Astrocyte (in vitro differentiated cells and primary cell): ENCODE data around the gene ETV7. TPM values are rescaled to one million over a fixed set of nuclear protein-coding genes. Genes with fewer than 3 reads are reported as not detected.
"Not testable (repeated sequence)": the region's sequence is repeated elsewhere in the genome, so short reads cannot be mapped to it uniquely, and the experiment has no call there.

Experiments
- DNase-seq: peaks from one replicate; pipeline ENCODE4 v3.0.0-alpha.2; 2010; ENCODE audit warnings: low read depth
- FAIRE-seq: peaks from 2 replicates; lab custom pipeline; 2011; peaks lifted over from hg19 to GRCh38; lab: Jason Lieb, UNC
- H2AFZ ChIP-seq: 2 replicates; pipeline ENCODE4 v1.6.0; 2012; ENCODE audit warnings: low read depth, low read length, inconsistent platforms
- H3K27ac ChIP-seq: 2 replicates; pipeline ENCODE4 v1.5.1; 2011; ENCODE audit warnings: low read depth, low read length, inconsistent platforms
- H3K27me3 ChIP-seq: 2 replicates; pipeline ENCODE4 v1.6.0; 2011; ENCODE audit warnings: low read length, inconsistent platforms; ENCODE audit not compliant: insufficient read depth
- H3K36me3 ChIP-seq: 2 replicates; pipeline ENCODE4 v1.5.1; 2011; ENCODE audit warnings: low read length, inconsistent platforms; ENCODE audit not compliant: insufficient read depth
- H3K4me1 ChIP-seq: 2 replicates; pipeline ENCODE4 v1.5.1; 2011; ENCODE audit warnings: low read length, inconsistent platforms; ENCODE audit not compliant: insufficient read depth
- H3K4me2 ChIP-seq: 2 replicates; pipeline ENCODE4 v1.6.0; 2012; ENCODE audit warnings: low read length, inconsistent platforms
- H3K4me3 ChIP-seq: 2 replicates; pipeline ENCODE4 v1.5.1; 2011; ENCODE audit warnings: low read depth, mild to moderate bottlenecking, low read length, inconsistent platforms; ENCODE audit not compliant: insufficient read depth
- H3K79me2 ChIP-seq: 2 replicates; pipeline ENCODE4 v1.6.0; 2012; ENCODE audit warnings: mild to moderate bottlenecking, low read length, inconsistent platforms; ENCODE audit not compliant: insufficient read depth
- H3K9ac ChIP-seq: 2 replicates; pipeline ENCODE4 v1.6.0; 2012; ENCODE audit warnings: mild to moderate bottlenecking, low read length, inconsistent platforms
- H3K9me3 ChIP-seq: 2 replicates; pipeline ENCODE4 v1.5.1; 2012; ENCODE audit warnings: low read depth, mild to moderate bottlenecking, low read length, inconsistent platforms; ENCODE audit not compliant: insufficient read depth
- H4K20me1 ChIP-seq: 2 replicates; pipeline ENCODE4 v1.6.0; 2012; ENCODE audit warnings: low read length, inconsistent platforms; ENCODE audit not compliant: insufficient read depth
- H3K27ac Mint-ChIP-seq: one replicate; pipeline ENCODE4 v1.8.0; 2021; ENCODE audit warnings: mild to moderate bottlenecking, mixed read lengths; ENCODE audit not compliant: unreplicated experiment
- H3K27me3 Mint-ChIP-seq: one replicate; pipeline ENCODE4 v1.8.0; 2021; ENCODE audit warnings: low read depth, mixed read lengths; ENCODE audit not compliant: unreplicated experiment
- H3K36me3 Mint-ChIP-seq: one replicate; pipeline ENCODE4 v1.8.0; 2021; ENCODE audit warnings: low read depth, mixed read lengths; ENCODE audit not compliant: unreplicated experiment
- H3K4me1 Mint-ChIP-seq: one replicate; pipeline ENCODE4 v1.8.0; 2021; ENCODE audit warnings: low read depth, mixed read lengths; ENCODE audit not compliant: unreplicated experiment
- H3K4me3 Mint-ChIP-seq: one replicate; pipeline ENCODE4 v1.8.0; 2021; ENCODE audit warnings: mild to moderate bottlenecking, moderate library complexity, mixed read lengths; ENCODE audit not compliant: unreplicated experiment
- H3K9me3 Mint-ChIP-seq: one replicate; pipeline ENCODE4 v1.8.0; 2021; ENCODE audit warnings: mild to moderate bottlenecking, mixed read lengths; ENCODE audit not compliant: unreplicated experiment
- CTCF ChIP-seq: IDR thresholded peaks from 2 replicates; pipeline ENCODE4 v1.5.1; 2011; ENCODE audit warnings: low read depth, mild to moderate bottlenecking, inconsistent platforms, low read length, moderate library complexity; ENCODE audit not compliant: insufficient read depth
- EZH2 ChIP-seq: IDR thresholded peaks from 2 replicates; pipeline ENCODE4 v1.6.1; 2012; ENCODE audit warnings: mild to moderate bottlenecking, low read length, inconsistent platforms; ENCODE audit not compliant: insufficient read depth
- total RNA-seq: library from RNA; stranded (reverse); gene quantifications from 2 replicates; pipeline ENCODE4 v1.2.1, GENCODE V29; 2021

The ETV7 gene
- total RNA-seq, 1 donor from 2014 or later = 2.4 TPM

- H3K27me3 ChIP-seq, H2AFZ ChIP-seq, H3K27ac ChIP-seq, H3K27me3 Mint-ChIP-seq, H3K36me3 ChIP-seq, H3K4me3 Mint-ChIP-seq, H3K79me2 ChIP-seq, H3K9ac ChIP-seq, H3K9me3 Mint-ChIP-seq, DNase-seq, H3K4me2 ChIP-seq, H3K36me3 Mint-ChIP-seq, H3K27ac Mint-ChIP-seq, FAIRE-seq, H4K20me1 ChIP-seq, H3K9me3 ChIP-seq, H3K4me3 ChIP-seq: not testable (repeated sequence)
- H3K4me1 ChIP-seq = peaks cover 13% of the 10 kb centered on the region
- peaks cover 11% of the 10 kb centered on the region for H3K4me1 Mint-ChIP-seq
Measured at GRCh38 chr6:36363371-36363752, 24.1 kb downstream of the ETV7 start.

DNA sequence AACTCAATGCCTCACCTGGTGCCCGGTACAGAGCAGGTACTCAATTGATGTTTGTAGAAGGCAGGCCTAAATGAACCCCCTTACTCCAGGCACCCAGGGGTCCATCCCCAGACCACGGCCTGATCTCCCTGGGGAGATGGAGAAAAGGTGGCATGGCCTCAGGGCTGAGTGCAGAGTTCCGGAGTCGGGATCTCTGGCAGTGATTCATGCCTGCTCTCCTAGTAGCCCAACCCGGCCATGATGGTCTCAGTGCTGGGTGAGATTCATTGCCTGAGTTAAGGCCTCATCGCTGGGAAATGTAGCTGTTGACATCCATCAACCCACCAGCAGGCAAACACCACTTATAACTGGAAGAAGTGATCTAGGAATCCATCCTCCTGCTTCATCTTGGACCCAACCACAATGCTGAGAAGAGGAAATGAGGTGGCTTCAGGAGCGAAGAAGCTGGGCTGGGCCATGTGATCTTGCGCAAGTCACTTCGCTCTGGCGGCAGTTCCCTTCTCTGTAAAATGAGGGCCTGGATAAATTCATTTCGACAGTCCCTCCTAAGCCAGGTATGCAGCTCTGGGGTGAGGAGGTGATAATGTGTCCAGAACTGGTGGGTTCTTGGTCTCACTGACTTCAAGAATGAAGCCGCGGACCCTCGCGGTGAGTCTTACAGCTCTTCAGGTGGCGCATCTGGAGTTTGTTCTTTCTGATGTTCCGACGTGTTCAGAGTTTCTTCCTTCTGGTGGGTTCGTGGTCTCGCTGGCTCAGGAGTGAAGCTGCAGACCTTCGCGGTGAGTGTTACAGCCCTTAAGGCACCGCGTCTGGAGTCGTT is 24.7 kb downstream of the ETV7 start:
- Mint-ChIP-seq H3K36me3 (no peaks in the 10 kb centered on the region), H3K27ac (no peak overlapping the region), H3K27me3 (peaks cover 7% of the 10 kb centered on the region), H3K4me3 (no peak overlapping the region), H3K4me1 (peaks cover 15% of the 10 kb centered on the region), H3K9me3 (peaks cover 2% of the 10 kb centered on the region)
- TF ChIP-seq EZH2 (no peak), CTCF (no peak)
- Histone ChIP-seq H2AFZ (no peak overlapping the region), H4K20me1 (no peaks in the 10 kb centered on the region), H3K4me3 (no peak overlapping the region), H3K79me2 (no peaks in the 10 kb centered on the region), H3K27me3 (no peaks in the 10 kb centered on the region), H3K4me1 (peaks cover 19% of the 10 kb centered on the region), H3K9ac (no peak overlapping the region), H3K4me2 (no peak overlapping the region), H3K9me3 (no peaks in the 10 kb centered on the region), H3K27ac (no peak overlapping the region), H3K36me3 (no peaks in the 10 kb centered on the region)
- DNase-seq (no peak), FAIRE-seq (no peak)

DNA sequence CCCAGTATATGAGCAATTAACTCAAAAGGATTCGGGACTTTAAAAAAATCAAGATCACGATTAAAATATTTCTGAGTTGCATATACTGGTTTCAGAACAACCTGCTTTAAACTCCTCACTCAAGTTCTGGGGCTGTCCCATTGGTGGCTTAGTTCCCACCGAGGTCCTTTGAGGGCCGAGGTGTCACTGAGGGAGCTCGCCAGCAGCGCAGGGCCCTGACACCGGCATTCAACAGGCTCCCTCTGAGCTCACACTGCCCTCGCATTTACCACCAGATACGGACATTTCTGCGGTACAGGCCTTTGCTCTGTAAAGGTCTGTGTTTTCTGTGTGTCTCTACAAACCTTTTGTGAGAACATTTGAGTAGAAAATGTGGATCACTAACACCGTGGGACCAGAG is 26.4 kb downstream of the ETV7 start:
- no peaks in the 10 kb centered on the region for H4K20me1 ChIP-seq
- no peaks in the 10 kb centered on the region for H3K36me3 Mint-ChIP-seq
- no peaks in the 10 kb centered on the region for H3K9me3 ChIP-seq
- no peak overlapping the region for H2AFZ ChIP-seq
- H3K79me2 ChIP-seq = no peaks in the 10 kb centered on the region
- H3K4me1 Mint-ChIP-seq = peaks cover 15% of the 10 kb centered on the region
- H3K27ac ChIP-seq = no peak overlapping the region
- no peak overlapping the region for H3K4me3 Mint-ChIP-seq
- H3K36me3 ChIP-seq = no peaks in the 10 kb centered on the region
- DNase-seq (no peak), FAIRE-seq (no peak)
- no peak overlapping the region for H3K4me3 ChIP-seq
- H3K4me2 ChIP-seq = no peak overlapping the region
- no peak overlapping the region for H3K27ac Mint-ChIP-seq
- peaks cover 2% of the 10 kb centered on the region for H3K9me3 Mint-ChIP-seq
- H3K4me1 ChIP-seq = peaks cover 19% of the 10 kb centered on the region
- no peak overlapping the region for H3K9ac ChIP-seq
- TF ChIP-seq CTCF (no peak), EZH2 (no peak)
- H3K27me3 ChIP-seq = no peaks in the 10 kb centered on the region
- H3K27me3 Mint-ChIP-seq = peaks cover 6% of the 10 kb centered on the region
